ENCODE measurements around the gene TUFM. TPM values are rescaled to one million over a fixed set of nuclear protein-coding genes. Genes with fewer than 3 reads are reported as not detected.
"Not testable (repeated sequence)": the region's sequence is repeated elsewhere in the genome, so short reads cannot be mapped to it uniquely, and the experiment has no call there.

TUFM gene
- total RNA-seq, 1 donor from 2014 or later = 189 TPM

DNA sequence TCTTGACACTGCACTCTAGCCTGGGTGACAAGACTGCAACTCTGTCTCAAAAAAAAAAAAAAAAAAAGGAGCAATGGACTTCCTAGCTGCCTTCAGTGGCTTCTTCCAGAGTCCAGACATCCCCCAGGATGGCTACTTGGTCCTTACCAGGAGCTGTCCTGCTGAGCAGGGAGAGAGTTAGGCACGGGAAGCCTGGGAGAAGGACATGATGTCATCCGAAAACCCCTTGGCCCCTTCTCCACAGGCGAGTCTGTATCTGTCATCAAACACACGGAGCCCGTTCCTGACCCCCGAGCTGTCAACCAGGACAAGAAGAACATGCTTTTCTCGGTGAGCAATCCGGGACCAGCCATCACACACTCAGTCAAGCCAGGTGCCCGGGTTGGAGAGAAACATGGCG lies 40.8 kb upstream of the TUFM start:
- no peaks in the 10 kb centered on the region for H3K4me1 Mint-ChIP-seq
- H3K4me3 Mint-ChIP-seq = no peak overlapping the region
- no peak overlapping the region for H3K27ac Mint-ChIP-seq
- DNase-seq = no peak
- H3K36me3 Mint-ChIP-seq (ENCODE audit: low read depth) = no peaks in the 10 kb centered on the region
- ChIA-PET CTCF (no interaction called here), POLR2A (interaction anchor here (0.6 to 1.8 kb wide), 4 partner anchors 28 to 57 kb away, joined by 3 to 6 read pairs (median 4); no protein-coding TSS in a partner anchor)
- H3K27me3 Mint-ChIP-seq = no peaks in the 10 kb centered on the region
- no peaks in the 10 kb centered on the region for H3K9me3 Mint-ChIP-seq
- intact Hi-C loops (cut with micrococcal nuclease) = no loop called here
- no peak for ATAC-seq (ENCODE audit: low read depth)
- TF ChIP-seq, protein P1, sequence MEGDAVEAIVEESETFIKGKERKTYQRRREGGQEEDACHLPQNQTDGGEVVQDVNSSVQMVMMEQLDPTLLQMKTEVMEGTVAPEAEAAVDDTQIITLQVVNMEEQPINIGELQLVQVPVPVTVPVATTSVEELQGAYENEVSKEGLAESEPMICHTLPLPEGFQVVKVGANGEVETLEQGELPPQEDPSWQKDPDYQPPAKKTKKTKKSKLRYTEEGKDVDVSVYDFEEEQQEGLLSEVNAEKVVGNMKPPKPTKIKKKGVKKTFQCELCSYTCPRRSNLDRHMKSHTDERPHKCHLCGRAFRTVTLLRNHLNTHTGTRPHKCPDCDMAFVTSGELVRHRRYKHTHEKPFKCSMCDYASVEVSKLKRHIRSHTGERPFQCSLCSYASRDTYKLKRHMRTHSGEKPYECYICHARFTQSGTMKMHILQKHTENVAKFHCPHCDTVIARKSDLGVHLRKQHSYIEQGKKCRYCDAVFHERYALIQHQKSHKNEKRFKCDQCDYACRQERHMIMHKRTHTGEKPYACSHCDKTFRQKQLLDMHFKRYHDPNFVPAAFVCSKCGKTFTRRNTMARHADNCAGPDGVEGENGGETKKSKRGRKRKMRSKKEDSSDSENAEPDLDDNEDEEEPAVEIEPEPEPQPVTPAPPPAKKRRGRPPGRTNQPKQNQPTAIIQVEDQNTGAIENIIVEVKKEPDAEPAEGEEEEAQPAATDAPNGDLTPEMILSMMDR (IDR thresholded peaks at IDR 0.05) = no peak

GRCh38 chr16:28884045-28884444 lies 37.9 kb upstream of the TUFM start:
- Mint-ChIP-seq H3K9me3 (no peaks in the 10 kb centered on the region), H3K27me3 (peaks cover 5% of the 10 kb centered on the region), H3K4me1 (peaks cover 11% of the 10 kb centered on the region), H3K4me3 (no peak overlapping the region), H3K27ac (no peak overlapping the region), H3K36me3 (ENCODE audit: low read depth) (no peaks in the 10 kb centered on the region)
- ATAC-seq (ENCODE audit: low read depth) (no peak), DNase-seq (no peak)
- CTCF ChIA-PET = no interaction called here
- intact Hi-C loops (cut with micrococcal nuclease) = no loop called here
- POLR2A ChIA-PET = no interaction called here
- TF ChIP-seq, protein P1 (IDR thresholded peaks at IDR 0.05) = no peak

DNA sequence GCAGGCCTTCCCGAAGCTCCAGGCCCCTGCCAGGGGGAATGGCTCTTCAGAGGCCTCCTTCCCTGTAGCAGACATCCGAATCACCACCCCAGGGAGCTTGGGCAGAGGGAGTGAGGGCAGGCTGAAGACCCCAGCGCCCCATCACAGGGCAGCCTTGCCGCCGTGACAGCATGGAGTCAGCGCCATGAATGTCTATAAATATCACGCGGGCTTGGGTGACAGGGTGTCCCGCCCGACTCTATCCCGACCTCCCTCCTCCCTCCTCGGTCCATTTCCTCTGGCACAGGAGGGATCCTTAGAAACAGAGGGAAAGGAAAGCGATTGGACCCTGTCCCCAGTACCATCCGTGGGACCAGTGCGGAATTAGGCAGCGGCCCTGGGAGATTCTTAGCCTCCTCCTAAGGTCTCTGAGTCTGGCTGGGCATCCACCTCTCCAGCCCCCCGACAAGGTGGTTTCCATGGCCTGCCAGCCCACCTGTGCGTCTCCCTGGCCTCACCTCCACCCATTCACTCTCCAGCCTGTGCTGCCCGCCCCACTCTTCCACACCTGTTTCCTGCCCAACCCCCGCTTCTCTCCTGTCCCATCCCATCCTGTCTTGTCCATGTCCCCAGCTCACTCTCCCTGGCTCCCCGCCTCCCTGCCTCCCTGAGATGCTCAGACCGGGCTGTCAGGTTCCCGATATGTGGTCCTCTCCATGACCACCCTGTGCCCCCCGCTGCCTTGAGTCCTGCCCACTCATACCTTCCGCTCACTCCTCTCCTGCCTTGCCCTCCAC lies 37.3 kb upstream of the TUFM start:
- no peaks in the 10 kb centered on the region for H3K9me3 Mint-ChIP-seq

GRCh38 chr16:28882551-28883160 lies 36.5 kb upstream of the TUFM start:
- intact Hi-C loops (cut with micrococcal nuclease) = no loop called here
- CTCF ChIA-PET = no interaction called here
- POLR2A ChIA-PET = no interaction called here

More for the DNA sequence above, 37.3 kb upstream of the TUFM start:
- DNase-seq = no peak
- intact Hi-C loops (cut with micrococcal nuclease) = no loop called here
- ATAC-seq (ENCODE audit: low read depth) = no peak
- H3K27me3 Mint-ChIP-seq = peaks cover 5% of the 10 kb centered on the region
- no peaks in the 10 kb centered on the region for H3K36me3 Mint-ChIP-seq (ENCODE audit: low read depth)
- POLR2A ChIA-PET = no interaction called here
- no peak overlapping the region for H3K4me3 Mint-ChIP-seq
- H3K27ac Mint-ChIP-seq = no peak overlapping the region
- CTCF ChIA-PET = no interaction called here
- TF ChIP-seq, protein P1 (IDR thresholded peaks at IDR 0.05) = no peak
- H3K4me1 Mint-ChIP-seq = peaks cover 13% of the 10 kb centered on the region

DNA sequence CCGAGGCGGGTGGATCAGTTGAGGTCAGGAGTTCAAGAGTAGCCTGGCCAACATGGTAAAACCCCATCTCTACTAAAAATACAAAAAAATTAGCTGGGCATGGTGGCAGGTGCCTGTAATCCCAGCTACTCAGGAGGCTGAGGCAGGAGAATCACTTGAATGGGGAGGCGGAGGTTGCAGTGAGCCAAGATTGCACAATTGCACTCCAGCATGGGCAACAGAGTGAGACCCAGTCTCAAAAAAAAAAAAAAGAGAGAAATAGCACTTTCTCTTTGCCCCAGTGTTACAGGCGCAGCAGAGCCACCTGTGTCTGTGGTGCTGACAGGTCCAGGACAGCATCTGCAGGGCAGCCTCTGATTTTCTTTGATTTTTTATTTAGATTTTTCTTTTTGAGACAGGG lies 35.4 kb upstream of the TUFM start:
- intact Hi-C loops (cut with micrococcal nuclease); POLR2A ChIA-PET: not testable (repeated sequence)

More at GRCh38 chr16:28882551-28883160, 36.5 kb upstream of the TUFM start:
- Mint-ChIP-seq H3K36me3 (ENCODE audit: low read depth) (no peaks in the 10 kb centered on the region), H3K27ac (no peak overlapping the region), H3K9me3 (no peaks in the 10 kb centered on the region), H3K4me1 (peaks cover 14% of the 10 kb centered on the region), H3K27me3 (peaks cover 5% of the 10 kb centered on the region), H3K4me3 (no peak overlapping the region)
- DNase-seq (no peak), ATAC-seq (ENCODE audit: low read depth) (no peak)
- TF ChIP-seq, protein P1 (IDR thresholded peaks at IDR 0.05) = no peak

More for the DNA sequence above, 35.4 kb upstream of the TUFM start:
- H3K4me1 Mint-ChIP-seq = peaks cover 14% of the 10 kb centered on the region
- H3K27me3 Mint-ChIP-seq; DNase-seq; H3K4me3 Mint-ChIP-seq; ATAC-seq (ENCODE audit: low read depth); H3K27ac Mint-ChIP-seq; CTCF ChIA-PET; H3K9me3 Mint-ChIP-seq; H3K36me3 Mint-ChIP-seq (ENCODE audit: low read depth): not testable (repeated sequence)
